A673 (cell line): ENCODE results near the gene DDAH1.

Experiments used
- CTCF ChIP-seq: fragments of 300-800, 200-600 bp; sonication (generic); conservative IDR thresholded peaks from 2 replicates; pipeline ENCODE4 v1.5.1; 2017; ENCODE audit warnings: low read depth, mild to moderate bottlenecking, antibody characterized with exemption, low read length, moderate library complexity, mixed read lengths
- EZH2 ChIP-seq: fragments of 200-600 bp; sonication (generic); IDR thresholded peaks from 2 replicates; pipeline ENCODE4 v1.6.1; 2017; ENCODE audit warnings: borderline replicate concordance, low read depth, mild to moderate bottlenecking, mixed read lengths, antibody characterized with exemption, low read length; ENCODE audit not compliant: poor library complexity, severe bottlenecking

GRCh38 chr1:85326336-85326735 is 138.6 kb downstream of the DDAH1 start:
- no peak for TF ChIP-seq CTCF
- no peak for TF ChIP-seq EZH2
